A549 (cell line): ENCODE measurements around the gene SLC9A9. TPM values are rescaled to one million over a fixed set of nuclear protein-coding genes. Genes with fewer than 3 reads are reported as not detected.
A peak's percentile ranks its signal among the peaks of the same experiment; 100 is the strongest.

Experiments used
- ATAC-seq, 2 experiments: fragments of 200-7000 bp in 1 of 2; fragments of >200 bp in 1 of 2; cut with Nextera tagmentation in 1 of 2; cut with Tn5 transposase in 1 of 2; 3 replicates each; pipeline versions ENCODE4 v1.8.0 to v1.9.1; 2018 to 2020; ENCODE audit warnings: mild to moderate bottlenecking in 1 of 2, moderate library complexity in 1 of 2
- CTCF ChIA-PET: fragments of 300-600 bp; sonication (Branson Sonifier 250); formaldehyde crosslinking; extraction: SDS; loops from one replicate; lab custom pipeline; 2021; ENCODE audit warnings: antibody characterized with exemption, inconsistent platforms; lab: Yijun Ruan, JAX
- POLR2A ChIA-PET: fragments of 350-600 bp; formaldehyde crosslinking; extraction: SDS; loops from one replicate; lab custom pipeline; 2021; ENCODE audit warnings: antibody characterized with exemption, inconsistent platforms; lab: Yijun Ruan, JAX
- DNase-seq, 2 experiments: peaks; one replicate each; pipeline versions ENCODE4 v3.0.0 to v3.0.0-alpha.2; 2011 to 2016; ENCODE audit warnings: low read depth in 1 of 2, low spot score in 1 of 2
- FAIRE-seq: peaks from 2 replicates; lab custom pipeline; 2011; peaks lifted over from hg19 to GRCh38; lab: Jason Lieb, UNC
- H3K27ac ChIP-seq, 2 experiments: fragments of >200 bp; sonication (Bioruptor Twin); formaldehyde crosslinking; 3 replicates each; pipeline ENCODE4 v1.5.1; 2016 to 2017
- H3K4me1 ChIP-seq: fragments of >200 bp; sonication (Bioruptor Twin); formaldehyde crosslinking; 3 replicates; pipeline ENCODE4 v1.6.1; 2016
- H3K4me2 ChIP-seq: fragments of >200 bp; sonication (Bioruptor Twin); formaldehyde crosslinking; 3 replicates; pipeline ENCODE4 v1.6.1; 2016
- H3K4me3 ChIP-seq: fragments of >200 bp; sonication (Bioruptor Twin); formaldehyde crosslinking; 3 replicates; pipeline ENCODE4 v1.5.1; 2016
- H3K9me3 ChIP-seq: fragments of >200 bp; sonication (Bioruptor Twin); formaldehyde crosslinking; 3 replicates; pipeline ENCODE4 v1.6.1; 2016
- CBX8 ChIP-seq: fragments of 200-600 bp; sonication (generic); IDR thresholded peaks from 2 replicates; pipeline ENCODE4 v1.6.1; 2016
- EP300 ChIP-seq, 2 experiments: fragments of >200 bp; sonication (Bioruptor Twin); formaldehyde crosslinking; IDR thresholded peaks; 2 replicates in 1 of 2; 3 replicates in 1 of 2; pipeline ENCODE4 v1.6.1; 2016 to 2017
- FOXS1 ChIP-seq: fragments of 250-450 bp; sonication (Bioruptor Pico); IDR thresholded peaks from 2 replicates; pipeline ENCODE4 v1.5.0; 2020; ENCODE audit warnings: mild to moderate bottlenecking, moderate library complexity
- HDAC2 ChIP-seq: fragments of 200-600 bp; sonication (generic); IDR thresholded peaks from 2 replicates; pipeline ENCODE4 v1.6.1; 2016
- KDM1A ChIP-seq: fragments of 200-600 bp; sonication (generic); IDR thresholded peaks from 2 replicates; pipeline ENCODE4 v1.6.1; 2016; ENCODE audit warnings: low read depth, mild to moderate bottlenecking
- MAFK ChIP-seq: fragments of 450-650 bp; IDR thresholded peaks from 2 replicates; pipeline ENCODE4 v1.6.1; 2014; ENCODE audit not compliant: partially characterized antibody
- RAD21 ChIP-seq, 2 experiments: fragments of >200 bp in 1 of 2; sonication (Bioruptor Twin) in 1 of 2; formaldehyde crosslinking in 1 of 2; IDR thresholded peaks in 1 of 2; conservative IDR thresholded peaks in 1 of 2; 2 replicates in 1 of 2; 3 replicates in 1 of 2; pipeline ENCODE4 v1.6.1; 2012 to 2018; ENCODE audit warnings: inconsistent platforms in 1 of 2
- SREBF2 ChIP-seq: fragments of 450-650 bp; IDR thresholded peaks from 2 replicates; pipeline ENCODE4 v1.6.1; 2014; ENCODE audit warnings: mild to moderate bottlenecking, moderate library complexity
- WGBS: methylation state at CpG from one replicate; pipeline ENCODE4 v1.1.6; 2017; ENCODE audit errors: missing lambda C conversion rate; 5-methylcytosine and 5-hydroxymethylcytosine counted together
- polyA plus RNA-seq, 4 experiments: library from polyadenylated mRNA; depleted of rRNA in 3 of 4; stranded (reverse); fragments of >200 nt; fragmentation: RNase III in 1 of 4; extraction: RNeasy Plus Mini Kit Qiagen cat#74134 plus additional on column Dnase treatment in 1 of 4; gene quantifications; 2 replicates in 3 of 4; 3 replicates in 1 of 4; pipeline ENCODE4 v1.2.3, GENCODE V29; 2011 to 2017
- TF ChIP-seq, protein P1 (sequence below): fragments of 250-450 bp; sonication (Bioruptor Pico); IDR thresholded peaks from 2 replicates; pipeline ENCODE4 v1.5.0; 2020; ENCODE audit warnings: low read depth, mild to moderate bottlenecking, moderate library complexity
- TF ChIP-seq, protein P2 (sequence below): fragments of 200-600 bp; sonication (generic); IDR thresholded peaks from 2 replicates; pipeline ENCODE4 v1.6.1; 2016; ENCODE audit warnings: antibody characterized with exemption, mild to moderate bottlenecking, moderate library complexity
- TF ChIP-seq, protein P3 (sequence below): fragments of >200 bp; sonication (Bioruptor Twin); formaldehyde crosslinking; IDR thresholded peaks from 3 replicates; pipeline ENCODE4 v1.5.1; 2016
- TF ChIP-seq, protein P4 (sequence below): IDR thresholded peaks from 2 replicates; pipeline ENCODE4 v1.6.1; 2012; ENCODE audit warnings: low read depth, borderline replicate concordance

The SLC9A9 gene
- polyA plus RNA-seq, 2 of the 4 experiments (the other 2 are of a cell fraction) = 0.10 to 0.32 TPM

DNA sequence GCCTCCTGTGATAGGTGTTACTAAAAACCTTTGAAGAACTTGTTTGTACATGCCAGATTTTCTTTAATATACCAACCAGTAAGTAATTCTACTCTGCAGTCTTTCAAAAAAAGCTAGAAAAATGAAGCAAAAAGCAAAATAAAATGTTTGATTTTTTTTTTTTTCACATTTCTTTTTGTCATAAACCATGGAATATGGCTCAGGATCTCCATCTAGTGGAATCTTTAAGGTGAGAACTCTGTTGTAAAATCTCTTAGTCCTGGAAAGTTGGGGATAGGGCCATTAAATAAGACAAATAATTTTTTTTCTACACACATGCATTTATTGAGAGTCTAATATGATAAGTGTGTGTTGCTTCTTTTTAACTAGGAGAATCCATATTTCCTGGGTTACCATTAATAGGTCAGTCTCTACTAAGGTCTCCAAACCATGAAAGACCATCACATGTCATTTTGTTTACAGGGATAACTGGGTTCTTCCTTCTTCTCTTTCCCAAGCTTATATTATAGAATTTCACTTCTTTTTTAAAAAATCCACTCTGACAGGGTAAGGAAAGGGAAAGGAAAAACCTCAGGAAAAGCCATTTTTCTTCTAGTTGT, 84.6 kb downstream of the SLC9A9 start:
- POLR2A ChIA-PET = no interaction called here
- Histone ChIP-seq H3K4me3 (no peak overlapping the region), H3K27ac (no peak overlapping the region), H3K4me2 (no peak overlapping the region), H3K4me1 (no peaks in the 10 kb centered on the region), H3K9me3 (no peaks in the 10 kb centered on the region)
- no peak for FAIRE-seq
- no peak for ATAC-seq
- DNase-seq = peak in 1 of 2 experiments; percentile 4
- CTCF ChIA-PET = interaction anchor here (0.6 to 1.7 kb wide), 2 partner anchors 15 to 291 kb away, joined by 3 to 5 read pairs; no protein-coding TSS in a partner anchor
- TF ChIP-seq, protein P1, sequence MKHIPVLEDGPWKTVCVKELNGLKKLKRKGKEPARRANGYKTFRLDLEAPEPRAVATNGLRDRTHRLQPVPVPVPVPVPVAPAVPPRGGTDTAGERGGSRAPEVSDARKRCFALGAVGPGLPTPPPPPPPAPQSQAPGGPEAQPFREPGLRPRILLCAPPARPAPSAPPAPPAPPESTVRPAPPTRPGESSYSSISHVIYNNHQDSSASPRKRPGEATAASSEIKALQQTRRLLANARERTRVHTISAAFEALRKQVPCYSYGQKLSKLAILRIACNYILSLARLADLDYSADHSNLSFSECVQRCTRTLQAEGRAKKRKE (CRISPR knock-in tag) = no peak
- TF ChIP-seq KDM1A = no peak
- no peak for TF ChIP-seq EP300 (IDR thresholded peaks at IDR 0.05)
- TF ChIP-seq, protein P2, sequence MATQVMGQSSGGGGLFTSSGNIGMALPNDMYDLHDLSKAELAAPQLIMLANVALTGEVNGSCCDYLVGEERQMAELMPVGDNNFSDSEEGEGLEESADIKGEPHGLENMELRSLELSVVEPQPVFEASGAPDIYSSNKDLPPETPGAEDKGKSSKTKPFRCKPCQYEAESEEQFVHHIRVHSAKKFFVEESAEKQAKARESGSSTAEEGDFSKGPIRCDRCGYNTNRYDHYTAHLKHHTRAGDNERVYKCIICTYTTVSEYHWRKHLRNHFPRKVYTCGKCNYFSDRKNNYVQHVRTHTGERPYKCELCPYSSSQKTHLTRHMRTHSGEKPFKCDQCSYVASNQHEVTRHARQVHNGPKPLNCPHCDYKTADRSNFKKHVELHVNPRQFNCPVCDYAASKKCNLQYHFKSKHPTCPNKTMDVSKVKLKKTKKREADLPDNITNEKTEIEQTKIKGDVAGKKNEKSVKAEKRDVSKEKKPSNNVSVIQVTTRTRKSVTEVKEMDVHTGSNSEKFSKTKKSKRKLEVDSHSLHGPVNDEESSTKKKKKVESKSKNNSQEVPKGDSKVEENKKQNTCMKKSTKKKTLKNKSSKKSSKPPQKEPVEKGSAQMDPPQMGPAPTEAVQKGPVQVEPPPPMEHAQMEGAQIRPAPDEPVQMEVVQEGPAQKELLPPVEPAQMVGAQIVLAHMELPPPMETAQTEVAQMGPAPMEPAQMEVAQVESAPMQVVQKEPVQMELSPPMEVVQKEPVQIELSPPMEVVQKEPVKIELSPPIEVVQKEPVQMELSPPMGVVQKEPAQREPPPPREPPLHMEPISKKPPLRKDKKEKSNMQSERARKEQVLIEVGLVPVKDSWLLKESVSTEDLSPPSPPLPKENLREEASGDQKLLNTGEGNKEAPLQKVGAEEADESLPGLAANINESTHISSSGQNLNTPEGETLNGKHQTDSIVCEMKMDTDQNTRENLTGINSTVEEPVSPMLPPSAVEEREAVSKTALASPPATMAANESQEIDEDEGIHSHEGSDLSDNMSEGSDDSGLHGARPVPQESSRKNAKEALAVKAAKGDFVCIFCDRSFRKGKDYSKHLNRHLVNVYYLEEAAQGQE = no peak
- no peak for TF ChIP-seq CBX8
- TF ChIP-seq, protein P3, sequence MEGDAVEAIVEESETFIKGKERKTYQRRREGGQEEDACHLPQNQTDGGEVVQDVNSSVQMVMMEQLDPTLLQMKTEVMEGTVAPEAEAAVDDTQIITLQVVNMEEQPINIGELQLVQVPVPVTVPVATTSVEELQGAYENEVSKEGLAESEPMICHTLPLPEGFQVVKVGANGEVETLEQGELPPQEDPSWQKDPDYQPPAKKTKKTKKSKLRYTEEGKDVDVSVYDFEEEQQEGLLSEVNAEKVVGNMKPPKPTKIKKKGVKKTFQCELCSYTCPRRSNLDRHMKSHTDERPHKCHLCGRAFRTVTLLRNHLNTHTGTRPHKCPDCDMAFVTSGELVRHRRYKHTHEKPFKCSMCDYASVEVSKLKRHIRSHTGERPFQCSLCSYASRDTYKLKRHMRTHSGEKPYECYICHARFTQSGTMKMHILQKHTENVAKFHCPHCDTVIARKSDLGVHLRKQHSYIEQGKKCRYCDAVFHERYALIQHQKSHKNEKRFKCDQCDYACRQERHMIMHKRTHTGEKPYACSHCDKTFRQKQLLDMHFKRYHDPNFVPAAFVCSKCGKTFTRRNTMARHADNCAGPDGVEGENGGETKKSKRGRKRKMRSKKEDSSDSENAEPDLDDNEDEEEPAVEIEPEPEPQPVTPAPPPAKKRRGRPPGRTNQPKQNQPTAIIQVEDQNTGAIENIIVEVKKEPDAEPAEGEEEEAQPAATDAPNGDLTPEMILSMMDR = peak; percentile 21; the same call in 2 of the 3 replicates
- no peak for TF ChIP-seq HDAC2
- TF ChIP-seq FOXS1 (CRISPR knock-in tag) = no peak
- TF ChIP-seq RAD21 (conservative IDR thresholded peaks at IDR 0.05 in 1 of 2, IDR thresholded peaks at IDR 0.05 in 1 of 2) = peak; percentile 33 to 38; a peak in 3 of 5 replicates

DNA sequence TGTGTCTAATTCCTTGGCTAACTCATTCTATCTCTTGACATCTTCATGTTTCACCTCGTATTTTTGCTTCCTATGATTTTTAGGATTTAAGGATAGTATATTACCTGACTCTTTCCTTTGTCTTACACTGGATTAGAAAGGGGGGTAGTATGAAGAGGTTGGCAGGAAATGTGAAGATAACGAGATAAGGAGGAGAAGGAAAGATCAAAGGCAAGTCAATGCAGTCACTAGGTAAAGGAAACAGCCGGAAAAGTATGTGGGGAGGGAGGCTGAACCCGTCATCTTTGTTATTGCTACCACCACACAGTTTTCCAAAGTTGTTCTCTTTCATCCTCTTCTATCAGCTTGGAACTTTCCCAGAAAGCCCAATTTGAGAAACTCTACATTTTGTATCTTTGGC, 90.6 kb downstream of the SLC9A9 start:
- Histone ChIP-seq H3K9me3 (no peaks in the 10 kb centered on the region), H3K4me2 (no peak overlapping the region), H3K27ac (no peak overlapping the region), H3K4me3 (no peak overlapping the region)
- no peak for ATAC-seq
- DNase-seq = no peak
- TF ChIP-seq HDAC2 (no peak), KDM1A (no peak)
- TF ChIP-seq, protein P4, sequence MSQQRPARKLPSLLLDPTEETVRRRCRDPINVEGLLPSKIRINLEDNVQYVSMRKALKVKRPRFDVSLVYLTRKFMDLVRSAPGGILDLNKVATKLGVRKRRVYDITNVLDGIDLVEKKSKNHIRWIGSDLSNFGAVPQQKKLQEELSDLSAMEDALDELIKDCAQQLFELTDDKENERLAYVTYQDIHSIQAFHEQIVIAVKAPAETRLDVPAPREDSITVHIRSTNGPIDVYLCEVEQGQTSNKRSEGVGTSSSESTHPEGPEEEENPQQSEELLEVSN = no peak
- TF ChIP-seq, all 56 proteins: peak for 0
- 5% methylated on average over 4 of the region's 4 CpGs for WGBS
- POLR2A ChIA-PET = no interaction called here
- H3K4me1 ChIP-seq = no peaks in the 10 kb centered on the region
- CTCF ChIA-PET = no interaction called here
- no peak for FAIRE-seq

DNA sequence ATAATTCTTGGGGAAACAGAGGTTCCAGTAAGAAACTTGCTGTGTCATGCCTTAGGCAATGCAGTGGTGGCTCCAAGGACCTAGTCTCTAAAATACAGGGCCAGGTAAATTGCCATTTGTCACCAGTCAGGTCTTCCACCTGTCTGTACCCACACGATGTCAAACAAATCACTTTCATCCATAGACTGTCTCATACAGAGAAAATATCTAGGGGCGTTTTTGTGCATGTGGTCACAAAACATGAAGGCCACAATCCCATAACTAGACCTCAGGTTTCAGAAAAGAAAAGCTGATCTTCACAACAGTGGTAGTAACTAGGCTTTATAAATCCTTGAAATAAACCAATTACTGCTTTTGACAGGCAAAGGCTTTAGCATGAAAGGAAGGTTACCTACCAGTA, 92.3 kb downstream of the SLC9A9 start:
- Histone ChIP-seq H3K4me3 (no peak overlapping the region), H3K4me1 (no peaks in the 10 kb centered on the region), H3K27ac (no peak overlapping the region), H3K9me3 (no peaks in the 10 kb centered on the region), H3K4me2 (no peak overlapping the region)
- TF ChIP-seq SREBF2 = no peak
- peak; percentile 4 for TF ChIP-seq MAFK
- DNase-seq (no peak), ATAC-seq (no peak), FAIRE-seq (no peak)
- 5% methylated on average over 2 of the region's 2 CpGs for WGBS
- ChIA-PET POLR2A (no interaction called here), CTCF (no interaction called here)
